LNCaP clone FGC (cell line): ENCODE results near the gene SLC5A1.

Experiments used
- DNase-seq: peaks from one replicate; pipeline ENCODE4 v3.0.0-alpha.2; 2011; ENCODE audit warnings: low read depth
- H3K4me3 ChIP-seq: 2 replicates; pipeline ENCODE4 v1.5.1; 2011; ENCODE audit warnings: mild to moderate bottlenecking, low read depth, low read length, control low read depth
- CTCF ChIP-seq: IDR thresholded peaks from 2 replicates; pipeline ENCODE4 v1.5.1; 2012; ENCODE audit warnings: mild to moderate bottlenecking; ENCODE audit not compliant: control insufficient read depth, insufficient read depth; ENCODE audit errors: extremely low read depth

SLC5A1 gene

GRCh38 chr22:32059426-32059825, 16.4 kb downstream of the SLC5A1 start:
- no peak for TF ChIP-seq CTCF
- DNase-seq, result no peak

GRCh38 chr22:32063701-32064100, 20.6 kb downstream of the SLC5A1 start:
- H3K4me3 ChIP-seq, result no peak overlapping the region
- no peak for TF ChIP-seq CTCF
- DNase-seq, result no peak

More at GRCh38 chr22:32059426-32059825, 16.4 kb downstream of the SLC5A1 start:
- no peak overlapping the region for H3K4me3 ChIP-seq

DNA sequence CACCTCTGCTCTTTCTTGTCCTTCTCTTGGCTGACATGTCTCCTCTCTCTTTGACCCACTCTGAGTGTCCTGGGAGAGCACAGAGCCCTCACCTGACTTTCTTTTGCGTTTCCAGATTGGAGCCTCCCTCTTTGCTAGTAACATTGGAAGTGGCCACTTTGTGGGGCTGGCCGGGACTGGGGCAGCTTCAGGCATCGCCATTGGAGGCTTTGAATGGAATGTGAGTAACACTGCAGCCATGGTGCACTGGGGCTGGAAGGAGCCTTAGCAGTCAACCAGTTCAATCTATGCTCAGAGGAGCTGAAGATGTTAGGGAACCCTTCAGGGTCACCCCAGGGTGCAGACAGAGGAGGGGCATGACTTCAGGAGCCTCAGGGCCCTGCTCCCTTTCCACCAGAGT, 23.8 kb downstream of the SLC5A1 start:
- H3K4me3 ChIP-seq, result no peak overlapping the region
- DNase-seq, result no peak
- no peak for TF ChIP-seq CTCF

GRCh38 chr22:32067613-32068012, 24.6 kb downstream of the SLC5A1 start:
- TF ChIP-seq CTCF, result no peak
- no peak for DNase-seq
- no peak overlapping the region for H3K4me3 ChIP-seq

- TF ChIP-seq CTCF, result no peak
- no peak for DNase-seq
- no peak overlapping the region for H3K4me3 ChIP-seq
Measured at GRCh38 chr22:32069579-32070372, 26.7 kb downstream of the SLC5A1 start.

DNA sequence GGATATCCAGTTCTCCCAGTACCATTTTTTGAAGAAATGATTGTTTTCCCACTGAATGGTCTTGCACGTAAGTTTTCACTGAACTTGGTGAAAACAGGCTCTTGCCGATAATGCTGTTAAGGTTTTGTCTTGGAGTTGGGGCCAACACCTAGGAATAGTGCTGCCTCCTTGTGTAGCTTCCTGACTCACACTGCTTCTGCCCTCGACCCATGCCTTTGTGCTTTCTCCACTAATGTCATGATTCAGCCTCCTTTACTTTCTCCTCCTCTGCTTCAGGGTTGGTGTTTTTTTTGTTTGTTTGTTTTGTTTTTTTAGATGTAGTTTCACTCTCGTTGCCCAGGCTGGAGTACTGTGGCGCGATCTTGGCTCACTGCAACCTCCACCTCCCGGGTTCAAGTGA, 30.2 kb downstream of the SLC5A1 start:
- no peak overlapping the region for H3K4me3 ChIP-seq
- no peak for TF ChIP-seq CTCF
- DNase-seq, result no peak
